Loucy (cell line): ENCODE results near the gene RALGPS1.

ENCODE experiments used
- EZH2phosphoT487 ChIP-seq: fragments of 200-600 bp; IDR thresholded peaks from 2 replicates; pipeline ENCODE4 v1.6.1; 2018; ENCODE audit warnings: antibody characterized with exemption, mild to moderate bottlenecking, moderate library complexity, borderline replicate concordance
- TF ChIP-seq, protein P1 (sequence below): fragments of 200-600 bp; sonication (generic); conservative IDR thresholded peaks from 2 replicates; pipeline ENCODE4 v1.5.1; 2014; ENCODE audit warnings: mild to moderate bottlenecking, antibody characterized with exemption, low read length

DNA sequence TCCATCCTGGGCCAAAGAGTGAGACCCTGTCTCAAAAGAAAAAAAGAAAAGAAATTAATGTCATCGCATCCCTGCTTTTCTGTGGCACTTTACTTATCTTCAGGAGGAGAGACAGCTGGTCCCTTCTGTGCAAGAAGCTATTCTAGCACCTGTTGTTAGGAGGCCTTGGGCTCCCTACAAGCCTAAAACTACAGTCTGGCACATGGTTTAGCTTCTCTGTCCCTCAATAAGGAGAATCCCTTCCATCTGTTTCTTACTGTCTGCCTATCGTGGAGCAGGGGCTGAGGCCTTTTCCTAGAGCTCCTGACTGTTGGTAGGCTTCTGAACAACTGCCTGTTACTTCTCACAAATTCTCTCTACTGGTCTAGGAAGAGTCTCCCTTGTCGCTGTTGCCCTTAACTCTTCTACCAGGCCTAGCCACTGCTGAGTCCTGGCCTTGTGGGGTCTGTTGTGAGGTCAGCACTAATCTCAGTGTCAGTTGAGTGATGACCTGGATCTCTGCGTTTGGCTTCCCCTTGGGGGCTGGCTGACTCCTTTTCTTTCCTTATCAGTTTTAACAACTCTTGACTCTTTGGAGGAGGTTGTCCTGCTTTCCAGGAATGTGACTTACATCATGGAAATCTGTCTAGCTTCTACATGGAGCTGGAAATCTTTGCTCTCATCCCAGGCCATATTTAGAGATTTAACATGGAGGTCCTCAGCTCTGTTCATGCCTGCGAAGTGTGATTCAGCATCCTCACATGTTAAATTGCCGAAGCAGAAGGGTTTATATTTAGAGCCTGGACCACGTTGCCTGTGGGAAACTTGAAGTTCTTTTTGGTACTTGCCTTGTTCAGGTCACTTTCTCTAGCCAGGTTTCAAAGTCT lies 344.3 kb downstream of the RALGPS1 start:
- TF ChIP-seq, protein P1, sequence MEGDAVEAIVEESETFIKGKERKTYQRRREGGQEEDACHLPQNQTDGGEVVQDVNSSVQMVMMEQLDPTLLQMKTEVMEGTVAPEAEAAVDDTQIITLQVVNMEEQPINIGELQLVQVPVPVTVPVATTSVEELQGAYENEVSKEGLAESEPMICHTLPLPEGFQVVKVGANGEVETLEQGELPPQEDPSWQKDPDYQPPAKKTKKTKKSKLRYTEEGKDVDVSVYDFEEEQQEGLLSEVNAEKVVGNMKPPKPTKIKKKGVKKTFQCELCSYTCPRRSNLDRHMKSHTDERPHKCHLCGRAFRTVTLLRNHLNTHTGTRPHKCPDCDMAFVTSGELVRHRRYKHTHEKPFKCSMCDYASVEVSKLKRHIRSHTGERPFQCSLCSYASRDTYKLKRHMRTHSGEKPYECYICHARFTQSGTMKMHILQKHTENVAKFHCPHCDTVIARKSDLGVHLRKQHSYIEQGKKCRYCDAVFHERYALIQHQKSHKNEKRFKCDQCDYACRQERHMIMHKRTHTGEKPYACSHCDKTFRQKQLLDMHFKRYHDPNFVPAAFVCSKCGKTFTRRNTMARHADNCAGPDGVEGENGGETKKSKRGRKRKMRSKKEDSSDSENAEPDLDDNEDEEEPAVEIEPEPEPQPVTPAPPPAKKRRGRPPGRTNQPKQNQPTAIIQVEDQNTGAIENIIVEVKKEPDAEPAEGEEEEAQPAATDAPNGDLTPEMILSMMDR = no peak
- no peak for TF ChIP-seq EZH2phosphoT487
